HG03064 (cell line): ENCODE measurements around the gene MOXD1.
"Not testable (repeated sequence)": the region's sequence is repeated elsewhere in the genome, so short reads cannot be mapped to it uniquely, and the experiment has no call there.

Experiments used
- ATAC-seq: cut with Tn5 transposase; IDR thresholded peaks from one replicate; pipeline ENCODE4 v1.9.1; 2021; ENCODE audit warnings: low read depth; ENCODE audit not compliant: unreplicated experiment

The MOXD1 gene

GRCh38 chr6:132357120-132357519 is 44.2 kb downstream of the MOXD1 start:
- no peak for ATAC-seq

GRCh38 chr6:132354517-132355167 is 46.6 kb downstream of the MOXD1 start:
- peak; percentile 57 for ATAC-seq

- not testable (repeated sequence) for ATAC-seq
Measured at GRCh38 chr6:132351986-132352385, 49.3 kb downstream of the MOXD1 start.

GRCh38 chr6:132348231-132348630 is 53.0 kb downstream of the MOXD1 start:
- no peak for ATAC-seq

GRCh38 chr6:132344811-132345210 is 56.5 kb downstream of the MOXD1 start:
- ATAC-seq = no peak

GRCh38 chr6:132341646-132342045 is 59.6 kb downstream of the MOXD1 start:
- ATAC-seq = no peak

GRCh38 chr6:132334521-132334885 is 66.8 kb downstream of the MOXD1 start:
- no peak for ATAC-seq

- no peak for ATAC-seq
Measured at GRCh38 chr6:132333639-132334520, 67.4 kb downstream of the MOXD1 start.

GRCh38 chr6:132330759-132331158 is 70.5 kb downstream of the MOXD1 start:
- no peak for ATAC-seq

GRCh38 chr6:132322398-132322797 is 78.9 kb downstream of the MOXD1 start:
- no peak for ATAC-seq

- ATAC-seq = no peak
Measured at GRCh38 chr6:132320007-132320406, 81.3 kb downstream of the MOXD1 start.

- ATAC-seq = no peak
Measured at GRCh38 chr6:132316970-132317369, 84.3 kb downstream of the MOXD1 start.

GRCh38 chr6:132314432-132314831 is 86.8 kb downstream of the MOXD1 start:
- no peak for ATAC-seq

GRCh38 chr6:132310921-132311320 is 90.4 kb downstream of the MOXD1 start:
- no peak for ATAC-seq

- not testable (repeated sequence) for ATAC-seq
Measured at GRCh38 chr6:132310151-132310550, 91.1 kb downstream of the MOXD1 start.

GRCh38 chr6:132304891-132305305 is 96.4 kb downstream of the MOXD1 start:
- ATAC-seq = no peak

GRCh38 chr6:132300323-132300949 is 100.8 kb downstream of the MOXD1 start:
- peak; percentile 77 for ATAC-seq

- ATAC-seq = no peak
Measured at GRCh38 chr6:132298344-132298949, 102.8 kb downstream of the MOXD1 start.

- no peak for ATAC-seq
Measured at GRCh38 chr6:132289756-132290155, 111.5 kb downstream of the MOXD1 start.

GRCh38 chr6:132287101-132287500 is 114.2 kb downstream of the MOXD1 start:
- ATAC-seq = no peak
